ENCODE data around the gene ERCC1. TPM values are rescaled to one million over a fixed set of nuclear protein-coding genes. Genes with fewer than 3 reads are reported as not detected.

ERCC1 gene
- total and polyA plus RNA-seq, 2 of the 13 experiments (the other 11 are each of a cell fraction or from before 2014, with no cell fraction given), result 40.0 to 66.4 TPM

DNA sequence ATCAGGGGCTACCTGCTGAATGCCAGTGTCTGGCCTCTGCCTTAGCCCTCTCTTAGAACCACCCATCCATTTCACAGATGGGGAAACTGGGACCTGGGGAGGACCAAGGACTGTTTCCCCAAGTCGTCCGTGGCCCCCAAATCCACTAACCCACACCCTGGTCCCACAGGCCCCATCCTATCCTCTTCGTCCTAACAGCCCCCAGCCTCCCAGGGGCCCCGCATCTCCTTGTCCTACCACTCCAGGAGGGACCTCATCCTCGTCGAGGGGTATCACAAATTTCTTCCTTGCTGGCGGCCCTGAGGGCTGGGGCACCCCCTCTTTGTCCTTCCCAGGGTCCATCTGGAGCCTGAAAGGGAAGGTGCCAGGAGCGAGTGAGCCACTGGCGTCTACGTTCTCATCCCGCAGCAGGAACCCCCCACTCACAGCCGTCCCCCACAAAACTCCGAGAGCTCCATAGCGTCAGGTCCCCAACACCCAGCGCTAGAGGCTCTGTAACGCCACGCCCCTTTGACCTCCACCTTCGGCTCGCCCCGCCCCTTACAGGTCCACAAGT is 606 bp downstream of the ERCC1 start (continued):
- TF ChIP-seq SNAI1 (CRISPR knock-in tag; IDR thresholded peaks at IDR 0.05; ENCODE audit: borderline replicate concordance), result peak; percentile 61; the same call in 1 of the 2 replicates
- TF ChIP-seq MXD3 (CRISPR knock-in tag; IDR thresholded peaks at IDR 0.05), result 0 out of 2 replicates have a peak, but pooled peaks have one; percentile 14
- TF ChIP-seq ZSCAN12 (CRISPR knock-in tag; IDR thresholded peaks at IDR 0.05), result no peak
- TF ChIP-seq FOXC1 (CRISPR knock-in tag; IDR thresholded peaks at IDR 0.05; ENCODE audit: borderline replicate concordance), result no peak
- 0 out of 2 replicates have a peak, but pooled peaks have one; percentile 10 for TF ChIP-seq KLF15 (CRISPR knock-in tag; IDR thresholded peaks at IDR 0.05; ENCODE audit: borderline replicate concordance)
- no peak for TF ChIP-seq ZNF124 (CRISPR knock-in tag; IDR thresholded peaks at IDR 0.05)
- TF ChIP-seq, protein P1, sequence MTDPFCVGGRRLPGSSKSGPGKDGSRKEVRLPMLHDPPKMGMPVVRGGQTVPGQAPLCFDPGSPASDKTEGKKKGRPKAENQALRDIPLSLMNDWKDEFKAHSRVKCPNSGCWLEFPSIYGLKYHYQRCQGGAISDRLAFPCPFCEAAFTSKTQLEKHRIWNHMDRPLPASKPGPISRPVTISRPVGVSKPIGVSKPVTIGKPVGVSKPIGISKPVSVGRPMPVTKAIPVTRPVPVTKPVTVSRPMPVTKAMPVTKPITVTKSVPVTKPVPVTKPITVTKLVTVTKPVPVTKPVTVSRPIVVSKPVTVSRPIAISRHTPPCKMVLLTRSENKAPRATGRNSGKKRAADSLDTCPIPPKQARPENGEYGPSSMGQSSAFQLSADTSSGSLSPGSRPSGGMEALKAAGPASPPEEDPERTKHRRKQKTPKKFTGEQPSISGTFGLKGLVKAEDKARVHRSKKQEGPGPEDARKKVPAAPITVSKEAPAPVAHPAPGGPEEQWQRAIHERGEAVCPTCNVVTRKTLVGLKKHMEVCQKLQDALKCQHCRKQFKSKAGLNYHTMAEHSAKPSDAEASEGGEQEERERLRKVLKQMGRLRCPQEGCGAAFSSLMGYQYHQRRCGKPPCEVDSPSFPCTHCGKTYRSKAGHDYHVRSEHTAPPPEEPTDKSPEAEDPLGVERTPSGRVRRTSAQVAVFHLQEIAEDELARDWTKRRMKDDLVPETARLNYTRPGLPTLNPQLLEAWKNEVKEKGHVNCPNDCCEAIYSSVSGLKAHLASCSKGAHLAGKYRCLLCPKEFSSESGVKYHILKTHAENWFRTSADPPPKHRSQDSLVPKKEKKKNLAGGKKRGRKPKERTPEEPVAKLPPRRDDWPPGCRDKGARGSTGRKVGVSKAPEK (CRISPR knock-in tag; IDR thresholded peaks at IDR 0.05; ENCODE audit: borderline replicate concordance), result 0 out of 2 replicates have a peak, but pooled peaks have one; percentile 9
- TF ChIP-seq IKZF4 (CRISPR knock-in tag; IDR thresholded peaks at IDR 0.05; ENCODE audit: borderline replicate concordance, low read depth, not compliant biosample characterization), result peak; percentile 5
- TF ChIP-seq HNF4G (IDR thresholded peaks at IDR 0.05; ENCODE audit: borderline replicate concordance, low read depth, low read length), result no peak
- TF ChIP-seq HNF4G (CRISPR knock-in tag; IDR thresholded peaks at IDR 0.05; ENCODE audit: borderline replicate concordance, low read depth), result 0 out of 2 replicates have a peak, but pooled peaks have one; percentile 11
- no peak for TF ChIP-seq MIXL1 (CRISPR knock-in tag; IDR thresholded peaks at IDR 0.05)
- no peak for TF ChIP-seq RNF219 (CRISPR knock-in tag; IDR thresholded peaks at IDR 0.05)
- no peak for TF ChIP-seq KLF12 (CRISPR knock-in tag; IDR thresholded peaks at IDR 0.05; ENCODE audit: borderline replicate concordance)
- 0 out of 2 replicates have a peak, but pooled peaks have one; percentile 24 for TF ChIP-seq STAT5B (CRISPR knock-in tag; IDR thresholded peaks at IDR 0.05)
- no peak for TF ChIP-seq ZNF674 (CRISPR knock-in tag; IDR thresholded peaks at IDR 0.05; ENCODE audit: low read depth)
- peak; percentile 6 for TF ChIP-seq MED8 (CRISPR knock-in tag; IDR thresholded peaks at IDR 0.05; ENCODE audit: insufficient replicate concordance)
- TF ChIP-seq SATB2 (CRISPR knock-in tag; IDR thresholded peaks at IDR 0.05), result no peak
- no peak for TF ChIP-seq ZNF850 (CRISPR knock-in tag; conservative IDR thresholded peaks at IDR 0.05)
- 0 out of 2 replicates have a peak, but pooled peaks have one; percentile 5 for TF ChIP-seq ZNF136 (CRISPR knock-in tag; IDR thresholded peaks at IDR 0.05; ENCODE audit: low read depth)
- TF ChIP-seq ZNF446 (CRISPR knock-in tag; IDR thresholded peaks at IDR 0.05), result 0 out of 2 replicates have a peak, but pooled peaks have one; percentile 14
- TF ChIP-seq DNMT1 (CRISPR knock-in tag; IDR thresholded peaks at IDR 0.05), result no peak
- TF ChIP-seq PAF1 (CRISPR knock-in tag; IDR thresholded peaks at IDR 0.05), result no peak
- TF ChIP-seq PREB (CRISPR knock-in tag; IDR thresholded peaks at IDR 0.05), result no peak
- peak; percentile 78; the same call in 1 of the 2 replicates for TF ChIP-seq ZNF776 (CRISPR knock-in tag; IDR thresholded peaks at IDR 0.05)
- TF ChIP-seq ZNF557 (CRISPR knock-in tag; IDR thresholded peaks at IDR 0.05), result 0 out of 2 replicates have a peak, but pooled peaks have one; percentile 32
